ENCODE data around the gene LENG9.
A peak's percentile ranks its signal among the peaks of the same experiment; 100 is the strongest.
"Not testable (repeated sequence)": the region's sequence is repeated elsewhere in the genome, so short reads cannot be mapped to it uniquely, and the experiment has no call there.

The LENG9 gene

GRCh38 chr19:54477650-54478049 lies 14.1 kb upstream of the LENG9 start:
- no peak for DNase-seq

DNA sequence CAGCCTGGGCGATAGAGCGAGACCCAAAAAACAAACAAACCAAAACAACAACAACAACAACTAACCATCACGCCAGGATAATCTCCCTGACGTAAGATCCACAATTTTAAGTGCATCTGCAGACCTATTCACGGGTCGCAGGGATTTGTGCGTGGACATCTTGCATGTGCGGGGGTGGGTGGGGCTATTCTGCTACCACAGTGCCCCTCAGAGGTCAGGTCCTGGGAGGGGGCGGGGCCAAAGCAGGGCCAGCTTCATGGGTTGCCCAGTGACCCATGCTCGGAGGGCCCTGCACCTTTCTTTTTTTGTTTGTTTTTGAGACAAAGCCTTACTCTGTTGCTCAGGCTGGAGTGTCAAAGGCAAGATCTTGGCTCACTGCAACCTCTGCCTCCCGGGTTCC lies 12.1 kb upstream of the LENG9 start:
- no peak for DNase-seq

DNA sequence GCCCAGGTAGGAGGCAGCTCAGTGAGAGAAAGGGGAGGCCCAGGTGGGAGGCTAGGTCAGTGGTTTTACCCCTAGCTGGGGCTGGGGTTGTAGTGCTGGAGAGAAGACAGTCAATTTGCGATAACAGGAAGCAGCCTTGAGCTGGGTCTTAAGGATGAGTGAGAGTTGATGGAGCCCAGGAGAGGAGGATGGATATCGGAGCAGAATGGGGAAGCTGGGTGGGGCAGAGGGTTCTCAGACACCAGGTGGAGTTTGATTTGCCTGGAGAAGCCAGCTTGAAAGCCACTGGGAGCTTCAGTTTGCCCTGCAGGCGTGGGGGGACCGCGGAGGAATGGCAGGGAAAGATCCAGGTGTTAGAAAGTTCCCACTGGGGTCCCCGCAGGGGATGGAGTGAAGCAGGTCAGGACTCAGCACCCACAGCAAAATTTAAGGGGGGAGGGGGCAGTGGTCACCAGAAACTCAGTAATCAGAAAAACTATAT lies 10.4 kb upstream of the LENG9 start:
- DNase-seq = no peak

GRCh38 chr19:54473071-54473891 lies 9.7 kb upstream of the LENG9 start, which contains the start of gene CDC42EP5:
Gene CDC42EP5 (minus strand): TSS chr19:54473296. CDS start chr19:54465547, 7,749 bp downstream.
- no peak for DNase-seq

- no peak for DNase-seq
These were observed 7.6 kb upstream of the LENG9 start for GRCh38 chr19:54470991-54471782.

- DNase-seq = no peak
These were observed 6.8 kb upstream of the LENG9 start for GRCh38 chr19:54470276-54470887.

GRCh38 chr19:54469496-54469934 lies 5.9 kb upstream of the LENG9 start:
- DNase-seq = no peak

- DNase-seq = not testable (repeated sequence)
These were observed 2.5 kb upstream of the LENG9 start for GRCh38 chr19:54466110-54466480.

DNA sequence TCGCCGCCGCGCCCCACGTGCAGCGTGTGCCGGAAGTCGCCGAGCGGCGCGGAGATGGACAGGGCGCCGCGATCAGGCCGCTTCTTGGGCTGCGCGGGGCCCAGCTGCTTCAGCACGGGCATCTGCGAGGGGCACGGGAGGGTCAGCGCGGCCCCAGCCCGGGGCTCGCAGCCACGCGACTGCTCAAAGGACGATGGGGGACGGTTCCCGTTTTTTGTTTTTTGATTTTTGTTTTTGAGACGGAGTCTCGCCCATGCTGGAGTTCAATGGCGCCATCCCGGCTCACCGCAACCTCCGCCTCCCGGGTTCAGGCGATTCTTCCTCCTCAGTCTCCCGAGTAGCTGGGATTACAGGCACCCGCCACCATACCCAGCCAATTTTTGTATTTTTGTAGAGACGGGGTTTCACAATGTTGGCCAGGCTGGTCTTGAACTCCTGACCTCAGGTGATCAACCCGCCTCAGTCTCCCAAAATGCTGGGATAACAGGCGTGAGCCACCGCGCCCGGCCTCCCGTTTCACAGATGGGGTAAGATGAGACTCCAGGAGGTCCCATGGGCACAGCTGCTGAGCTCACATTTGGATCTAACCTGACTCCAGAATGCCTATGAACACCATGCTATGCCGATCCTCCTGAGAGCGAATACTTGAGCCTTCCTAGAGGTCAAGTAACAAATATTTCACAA lies 2.0 kb upstream of the LENG9 start:
- DNase-seq = no peak

DNA sequence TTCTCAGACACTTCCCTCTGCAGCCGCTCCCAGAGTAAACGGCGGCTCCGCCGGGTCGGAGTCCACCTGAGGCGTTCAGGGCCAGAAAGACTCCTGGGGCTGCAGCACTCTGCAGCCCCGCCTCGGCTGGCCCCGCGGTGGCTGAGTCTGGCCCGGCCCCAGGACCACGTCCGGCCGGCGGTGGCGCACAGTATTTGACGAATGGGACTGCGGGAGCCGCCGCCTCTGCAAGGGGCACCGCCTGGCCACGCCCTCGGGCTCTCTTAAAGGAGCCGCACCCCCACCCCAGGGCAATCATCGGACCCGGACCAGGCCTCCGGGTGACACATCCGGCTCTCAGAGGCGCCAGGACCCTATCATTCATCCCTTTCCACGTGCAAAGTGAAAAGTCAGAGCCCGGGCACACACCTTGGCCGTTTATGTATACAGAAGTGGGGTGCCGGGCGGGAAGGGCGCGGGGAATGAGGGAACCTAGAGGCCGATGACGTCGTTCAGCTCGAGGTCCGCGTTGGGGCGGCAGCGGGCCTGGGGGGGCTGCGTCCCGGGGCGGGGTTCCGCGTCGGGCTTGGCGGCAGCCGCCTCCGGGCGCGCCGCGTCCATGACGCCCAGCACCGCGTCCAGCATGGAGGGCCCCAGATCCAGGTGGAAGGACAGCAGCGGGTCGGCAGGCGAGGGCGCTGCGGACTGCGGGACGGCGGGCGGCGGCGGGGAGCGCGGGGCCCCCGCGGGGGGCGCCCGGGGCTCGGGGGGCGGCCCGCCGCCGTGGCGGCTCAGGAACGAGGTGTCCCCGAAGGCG lies 1.2 kb upstream of the LENG9 start:
- peak; percentile 79 for DNase-seq

- no peak for DNase-seq
These were observed 559 bp upstream of the LENG9 start for GRCh38 chr19:54464044-54464629.

- peak; percentile 67 for DNase-seq
These were observed 685 bp downstream of the LENG9 start for GRCh38 chr19:54462655-54463530.

DNA sequence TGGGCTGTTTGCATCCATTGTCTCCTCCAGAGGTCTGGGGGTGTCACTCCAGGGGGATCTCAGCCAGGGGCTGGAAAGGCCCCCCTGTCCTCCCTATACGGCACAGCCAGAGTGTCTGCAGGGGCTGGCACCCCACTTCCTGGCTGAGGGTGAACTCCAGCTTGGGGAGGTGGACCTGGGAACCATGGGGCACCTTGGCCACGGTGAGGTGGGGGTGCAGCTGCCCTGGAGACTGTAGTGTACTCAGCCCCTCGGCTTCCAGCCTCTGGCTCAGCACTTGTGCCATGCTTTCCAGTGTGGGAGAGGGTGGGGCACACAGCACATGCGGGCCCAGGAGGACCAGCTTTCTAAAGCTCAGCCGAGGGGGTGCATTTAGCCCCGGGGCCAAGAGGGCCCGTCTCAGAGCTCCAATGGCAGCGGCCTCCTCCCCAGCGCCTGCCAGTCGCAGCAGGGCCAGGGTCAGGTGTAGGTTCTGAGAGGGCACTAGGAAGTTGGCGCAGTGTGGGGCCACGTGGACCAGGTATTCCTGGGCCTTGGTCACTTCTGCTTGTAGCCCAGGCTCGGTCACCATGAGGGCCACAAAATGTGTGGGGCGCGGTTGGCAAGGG lies 1.4 kb downstream of the LENG9 start:
- DNase-seq = no peak

- no peak for DNase-seq
These were observed 2.0 kb downstream of the LENG9 start for GRCh38 chr19:54461613-54462012.

DNA sequence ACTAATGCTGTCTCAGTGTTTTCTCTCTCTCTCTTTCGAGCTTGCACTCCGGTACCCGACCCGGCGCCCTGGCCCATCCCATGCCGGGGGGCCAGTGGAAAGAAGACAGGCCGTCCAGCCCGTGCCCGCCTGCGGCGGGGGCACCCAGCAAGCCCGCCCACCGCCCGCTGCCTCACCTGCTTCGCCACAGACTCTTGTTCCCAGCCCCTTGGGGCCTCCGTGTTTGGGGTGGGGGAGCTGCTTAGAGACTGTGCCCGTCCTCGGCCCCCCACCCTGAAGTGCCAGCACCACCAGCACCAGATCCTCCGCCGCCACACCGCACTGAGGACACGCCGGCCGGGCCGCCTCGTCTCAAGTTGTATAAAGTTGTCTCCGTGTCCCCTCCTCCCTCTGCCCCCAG lies 2.4 kb downstream of the LENG9 start:
- DNase-seq = no peak

DNA sequence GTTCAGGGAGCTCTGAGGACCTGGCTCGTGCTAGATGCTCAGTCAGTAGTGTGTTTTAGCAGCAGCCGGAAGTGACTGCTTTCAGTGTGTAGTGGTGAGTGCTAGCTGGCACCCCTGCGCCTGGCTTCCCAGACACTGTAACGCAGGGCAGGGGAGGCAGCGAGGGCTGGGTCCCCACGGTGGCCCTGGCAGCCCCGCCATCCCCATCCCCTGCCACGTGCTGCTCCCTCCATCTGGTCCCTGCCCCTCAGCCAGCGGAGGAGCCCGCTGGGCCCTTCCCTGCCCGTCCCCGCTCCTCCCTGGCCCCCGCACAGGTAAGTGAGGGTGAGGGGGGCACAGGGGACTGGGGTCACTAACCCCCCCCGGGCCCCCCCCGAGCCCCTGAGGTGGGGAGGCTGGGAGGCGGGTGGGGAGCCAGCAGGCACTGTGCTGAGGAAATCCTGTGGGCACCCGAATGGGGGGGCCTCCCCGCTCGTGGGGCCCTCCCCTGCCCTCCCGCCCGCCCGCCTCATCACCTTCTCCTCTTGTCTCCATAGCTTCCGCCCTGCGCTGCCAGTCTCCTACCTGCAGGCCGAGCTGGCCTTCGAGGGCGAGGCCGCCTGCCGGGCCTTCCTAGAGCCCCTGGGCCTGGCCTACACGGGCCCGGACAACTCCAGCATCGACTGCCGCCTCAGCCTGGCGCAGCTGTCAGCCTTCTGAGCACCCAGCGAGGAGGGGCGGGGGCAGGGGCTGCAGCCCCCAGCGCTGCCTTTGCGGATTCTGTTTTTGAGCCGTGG lies 3.2 kb downstream of the LENG9 start:
- no peak for DNase-seq

- no peak for DNase-seq
These were observed 4.0 kb downstream of the LENG9 start for GRCh38 chr19:54459282-54460229.

DNA sequence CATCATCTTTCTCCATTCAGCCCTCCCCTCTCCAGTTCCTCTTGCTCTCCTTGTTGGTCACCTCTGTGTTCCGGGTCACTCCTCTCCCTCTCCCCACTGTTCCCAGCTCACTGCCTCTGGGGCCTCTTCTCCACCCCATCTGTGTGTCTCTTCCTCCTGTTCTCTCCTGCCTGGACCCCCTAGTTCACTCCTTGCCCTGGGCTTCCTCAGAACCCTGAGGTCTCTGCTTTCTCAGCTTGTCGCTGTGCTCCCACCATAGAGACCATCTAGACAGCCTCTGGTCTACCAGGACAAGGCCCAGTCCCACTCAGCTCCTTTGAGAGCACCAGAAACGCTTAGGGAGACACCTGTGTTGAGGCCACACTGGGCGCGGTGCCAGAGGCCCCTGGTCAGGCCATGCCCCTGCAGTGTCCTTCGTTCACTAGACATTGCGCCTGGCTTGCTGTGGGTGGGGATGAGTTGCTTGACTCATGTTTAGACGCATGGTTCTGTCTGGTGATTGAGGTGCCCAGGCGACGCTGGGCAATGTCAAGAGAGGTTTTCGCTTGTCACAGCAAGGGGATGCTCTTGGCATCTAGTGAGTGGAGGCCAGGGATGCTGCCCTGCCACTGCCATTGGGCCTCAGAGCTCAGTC lies 4.8 kb downstream of the LENG9 start:
- DNase-seq = no peak
